ENCODE measurements around the gene SLC23A2. TPM values are rescaled to one million over a fixed set of nuclear protein-coding genes. Genes with fewer than 3 reads are reported as not detected.
A peak's percentile ranks its signal among the peaks of the same experiment; 100 is the strongest.
"Not testable (repeated sequence)": the region's sequence is repeated elsewhere in the genome, so short reads cannot be mapped to it uniquely, and the experiment has no call there.

Gene SLC23A2
- total RNA-seq, 1 experiment from 2014 or later, result 22.3 TPM

DNA sequence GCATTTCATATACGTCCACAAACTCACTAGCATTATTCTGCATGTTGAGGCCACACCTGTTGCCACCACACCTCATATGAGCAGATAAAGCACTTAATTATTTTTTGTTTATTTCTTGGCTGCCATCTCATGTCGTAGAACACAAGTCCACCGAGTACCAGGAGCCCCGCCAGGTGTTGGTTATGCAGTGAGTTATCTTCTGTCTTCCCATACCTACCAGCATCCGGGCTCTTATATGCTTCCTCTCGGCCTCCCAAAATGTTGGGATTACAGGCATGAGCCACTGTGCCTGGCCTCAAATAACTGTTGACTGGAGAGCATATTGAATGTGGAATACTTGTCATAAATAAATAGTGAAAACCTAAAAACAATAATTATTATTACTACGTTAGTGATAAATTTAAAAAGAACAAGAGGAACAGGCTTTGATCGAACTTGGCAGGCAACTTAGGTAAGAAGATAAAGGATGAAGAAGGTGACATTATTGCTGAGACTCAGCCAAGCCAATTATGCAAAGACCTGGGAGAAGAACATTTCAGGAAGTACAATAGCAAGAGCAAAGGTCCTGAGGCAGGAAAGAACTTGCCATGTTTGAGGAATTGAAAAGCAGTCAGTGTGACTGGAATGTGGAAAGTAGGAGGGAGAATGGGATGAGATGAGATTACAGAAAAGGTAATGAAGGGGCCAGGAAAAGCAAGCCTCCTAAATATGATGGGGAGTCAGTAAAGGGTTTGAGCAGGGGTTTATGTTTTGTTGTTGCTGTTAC is 12.6 kb upstream of the SLC23A2 start:
- DNase-seq, result no peak
- ChIA-PET CTCF (no interaction called here), POLR2A (ENCODE audit: unreplicated experiment) (no interaction called here)
- no TSS peak for BruUV-seq (replicated peaks)
- Histone ChIP-seq H3K79me2 (ENCODE audit: low read depth) (no peaks in the 10 kb centered on the region), H4K20me1 (ENCODE audit: insufficient read depth) (no peaks in the 10 kb centered on the region), H3K36me3 (ENCODE audit: low read depth) (no peaks in the 10 kb centered on the region), H3F3A (ENCODE audit: insufficient read depth, low read depth) (peaks cover 13% of the 10 kb centered on the region), H2AFZ (no peak overlapping the region), H3K27ac (no peak overlapping the region), H3K4me1 (replicated peaks; ENCODE audit: insufficient read depth) (peaks cover 8% of the 10 kb centered on the region), H3K9me3 (ENCODE audit: insufficient read depth, low read depth) (no peaks in the 10 kb centered on the region), H3K4me2 (no peak overlapping the region), H3K9me2 (ENCODE audit: insufficient read depth) (no peaks in the 10 kb centered on the region), H3K27me3 (ENCODE audit: insufficient read depth, low read depth) (no peaks in the 10 kb centered on the region), H3K4me3 (no peak overlapping the region)
- no peak for TF ChIP-seq EZH2 (IDR thresholded peaks at IDR 0.05; ENCODE audit: low read depth)
- TF ChIP-seq, protein P1, sequence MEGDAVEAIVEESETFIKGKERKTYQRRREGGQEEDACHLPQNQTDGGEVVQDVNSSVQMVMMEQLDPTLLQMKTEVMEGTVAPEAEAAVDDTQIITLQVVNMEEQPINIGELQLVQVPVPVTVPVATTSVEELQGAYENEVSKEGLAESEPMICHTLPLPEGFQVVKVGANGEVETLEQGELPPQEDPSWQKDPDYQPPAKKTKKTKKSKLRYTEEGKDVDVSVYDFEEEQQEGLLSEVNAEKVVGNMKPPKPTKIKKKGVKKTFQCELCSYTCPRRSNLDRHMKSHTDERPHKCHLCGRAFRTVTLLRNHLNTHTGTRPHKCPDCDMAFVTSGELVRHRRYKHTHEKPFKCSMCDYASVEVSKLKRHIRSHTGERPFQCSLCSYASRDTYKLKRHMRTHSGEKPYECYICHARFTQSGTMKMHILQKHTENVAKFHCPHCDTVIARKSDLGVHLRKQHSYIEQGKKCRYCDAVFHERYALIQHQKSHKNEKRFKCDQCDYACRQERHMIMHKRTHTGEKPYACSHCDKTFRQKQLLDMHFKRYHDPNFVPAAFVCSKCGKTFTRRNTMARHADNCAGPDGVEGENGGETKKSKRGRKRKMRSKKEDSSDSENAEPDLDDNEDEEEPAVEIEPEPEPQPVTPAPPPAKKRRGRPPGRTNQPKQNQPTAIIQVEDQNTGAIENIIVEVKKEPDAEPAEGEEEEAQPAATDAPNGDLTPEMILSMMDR (conservative IDR thresholded peaks at IDR 0.05), result no peak
- intact Hi-C loops (cut with micrococcal nuclease; ENCODE audit: unreplicated experiment), result no loop called here

DNA sequence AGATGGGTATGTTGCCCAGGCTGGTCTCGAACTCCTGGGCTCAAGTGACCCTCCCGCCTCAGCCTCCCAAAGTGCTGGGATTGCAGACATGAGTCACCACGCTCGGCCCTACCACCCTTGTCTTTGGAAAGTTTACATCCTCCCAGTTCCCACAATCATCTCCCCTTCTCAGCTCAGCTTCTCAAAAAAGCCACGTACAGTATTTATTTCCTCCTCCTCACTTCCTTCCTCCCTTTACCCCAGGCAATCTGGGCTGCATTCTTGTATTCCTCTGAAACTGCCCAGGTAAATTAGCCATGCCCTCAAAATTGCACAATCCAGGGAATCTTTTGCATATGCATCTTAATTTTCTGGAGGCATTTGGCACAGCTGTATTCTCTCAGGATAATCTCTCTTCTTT is 7.4 kb upstream of the SLC23A2 start:
- intact Hi-C loops (cut with micrococcal nuclease; ENCODE audit: unreplicated experiment), result loop anchor here (2.0 kb wide), 1 partner anchor 24 kb away; no protein-coding TSS in a partner anchor
- TF ChIP-seq, protein P1 (conservative IDR thresholded peaks at IDR 0.05), result no peak
- TF ChIP-seq EZH2 (IDR thresholded peaks at IDR 0.05; ENCODE audit: low read depth), result no peak
- peaks cover 19% of the 10 kb centered on the region for H3F3A ChIP-seq (ENCODE audit: insufficient read depth, low read depth)
- H3K79me2 ChIP-seq (ENCODE audit: low read depth), result no peaks in the 10 kb centered on the region
- CTCF ChIA-PET, result interaction anchor here (1.0 kb wide), 1 partner anchor 47 kb away, joined by 3 read pairs; no protein-coding TSS in a partner anchor
- H3K27me3 ChIP-seq (ENCODE audit: insufficient read depth, low read depth), result no peaks in the 10 kb centered on the region
- no peaks in the 10 kb centered on the region for H3K9me3 ChIP-seq (ENCODE audit: insufficient read depth, low read depth)
- peaks cover 14% of the 10 kb centered on the region for H3K4me1 ChIP-seq (replicated peaks; ENCODE audit: insufficient read depth)
- H4K20me1 ChIP-seq (ENCODE audit: insufficient read depth), result no peaks in the 10 kb centered on the region
- POLR2A ChIA-PET (ENCODE audit: unreplicated experiment), result interaction anchor here (0.6 kb wide), 2 partner anchors 119 to 223 kb away, joined by 3 to 4 read pairs; no protein-coding TSS in a partner anchor
- BruUV-seq (replicated peaks), result no TSS peak
- H3K9me2 ChIP-seq (ENCODE audit: insufficient read depth), result no peaks in the 10 kb centered on the region
- H3K27ac ChIP-seq, result peak overlapping the region; percentile 93
- peak; percentile 60 to 92 for DNase-seq
- peak overlapping the region; percentile 34 for H3K4me2 ChIP-seq
- H3K4me3 ChIP-seq, result no peak overlapping the region
- H3K36me3 ChIP-seq (ENCODE audit: low read depth), result no peaks in the 10 kb centered on the region
- H2AFZ ChIP-seq, result no peak overlapping the region

DNA sequence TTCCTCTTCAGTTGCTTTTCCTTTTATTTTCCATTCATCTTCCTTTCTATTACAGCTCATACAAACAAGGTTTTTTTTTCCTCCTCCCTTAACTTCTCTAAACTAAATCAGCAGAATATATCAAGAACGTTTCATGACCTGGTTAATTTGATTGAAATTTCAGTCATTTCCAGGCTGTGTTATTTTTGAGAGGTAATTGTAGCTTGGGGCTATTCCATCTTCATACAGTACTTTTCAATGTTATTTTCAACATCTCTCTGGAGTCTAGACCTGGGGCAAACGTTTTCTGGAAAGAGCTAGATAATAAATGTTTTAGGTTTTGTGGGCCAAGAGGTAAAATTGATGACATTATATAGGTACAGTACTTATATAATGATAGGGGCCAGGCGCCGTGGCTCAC is 4.0 kb upstream of the SLC23A2 start:
- ChIA-PET POLR2A (ENCODE audit: unreplicated experiment) (interaction anchor here (0.6 kb wide), 1 partner anchor 110 kb away, joined by 14 read pairs; no protein-coding TSS in a partner anchor), CTCF (interaction anchor here (0.7 kb wide), 1 partner anchor 185 kb away, joined by 3 read pairs; no protein-coding TSS in a partner anchor)
- DNase-seq, result no peak
- TF ChIP-seq EZH2 (IDR thresholded peaks at IDR 0.05; ENCODE audit: low read depth), result no peak
- TF ChIP-seq, protein P1 (conservative IDR thresholded peaks at IDR 0.05), result no peak
- no TSS peak for BruUV-seq (replicated peaks)
- no peaks in the 10 kb centered on the region for H3K9me3 ChIP-seq (ENCODE audit: insufficient read depth, low read depth)
- H3F3A ChIP-seq (ENCODE audit: insufficient read depth, low read depth), result peaks cover 28% of the 10 kb centered on the region
- no peak overlapping the region for H3K4me3 ChIP-seq
- no peaks in the 10 kb centered on the region for H4K20me1 ChIP-seq (ENCODE audit: insufficient read depth)
- intact Hi-C loops (cut with micrococcal nuclease; ENCODE audit: unreplicated experiment), result no loop called here
- no peak overlapping the region for H2AFZ ChIP-seq
- no peaks in the 10 kb centered on the region for H3K36me3 ChIP-seq (ENCODE audit: low read depth)
- no peak overlapping the region for H3K27ac ChIP-seq
- peaks cover 20% of the 10 kb centered on the region for H3K4me1 ChIP-seq (replicated peaks; ENCODE audit: insufficient read depth)
- peaks cover 6% of the 10 kb centered on the region for H3K79me2 ChIP-seq (ENCODE audit: low read depth)
- H3K27me3 ChIP-seq (ENCODE audit: insufficient read depth, low read depth), result no peaks in the 10 kb centered on the region
- H3K4me2 ChIP-seq, result no peak overlapping the region
- H3K9me2 ChIP-seq (ENCODE audit: insufficient read depth), result no peaks in the 10 kb centered on the region

DNA sequence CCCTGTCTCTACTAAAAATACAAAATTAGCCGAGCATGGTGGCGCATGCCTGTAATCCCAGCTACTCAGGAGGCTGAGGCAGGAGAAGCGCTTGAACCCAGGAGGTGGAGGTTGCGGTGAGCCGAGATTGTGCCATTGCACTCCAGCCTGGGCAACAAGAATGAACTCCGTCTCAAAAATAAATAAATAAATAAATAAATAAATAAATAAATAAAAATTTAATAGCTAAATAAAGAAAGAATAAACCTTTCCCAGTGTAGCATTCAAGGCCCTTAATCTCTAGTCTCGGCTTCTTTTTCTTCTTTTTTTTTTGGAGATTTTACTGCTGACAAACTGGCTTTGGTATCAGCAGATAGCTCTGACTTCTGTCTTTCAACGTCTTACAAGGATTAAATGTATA is 3.5 kb upstream of the SLC23A2 start:
- ChIA-PET CTCF (interaction anchor here (0.7 kb wide), 1 partner anchor 185 kb away, joined by 3 read pairs; no protein-coding TSS in a partner anchor), POLR2A (ENCODE audit: unreplicated experiment) (interaction anchor here (0.6 kb wide), 1 partner anchor 111 kb away, joined by 14 read pairs; no protein-coding TSS in a partner anchor)
- not testable (repeated sequence) for H3K9me2 ChIP-seq (ENCODE audit: insufficient read depth); H4K20me1 ChIP-seq (ENCODE audit: insufficient read depth); BruUV-seq (replicated peaks); H3K36me3 ChIP-seq (ENCODE audit: low read depth); H3K27me3 ChIP-seq (ENCODE audit: insufficient read depth, low read depth); H3K4me3 ChIP-seq; H3K27ac ChIP-seq; H3K9me3 ChIP-seq (ENCODE audit: insufficient read depth, low read depth); H2AFZ ChIP-seq; DNase-seq; H3K4me2 ChIP-seq
- peaks cover 28% of the 10 kb centered on the region for H3F3A ChIP-seq (ENCODE audit: insufficient read depth, low read depth)
- peaks cover 11% of the 10 kb centered on the region for H3K79me2 ChIP-seq (ENCODE audit: low read depth)
- H3K4me1 ChIP-seq (replicated peaks; ENCODE audit: insufficient read depth), result peaks cover 25% of the 10 kb centered on the region
- intact Hi-C loops (cut with micrococcal nuclease; ENCODE audit: unreplicated experiment), result loop anchor here (5.0 kb wide), 1 partner anchor 67 kb away; no protein-coding TSS in a partner anchor

Measured in PC-9 (cell line).